Right lobe of liver (tissue), 6 donors: ENCODE results near the gene CSPG5. TPM values are rescaled to one million over a fixed set of nuclear protein-coding genes. Genes with fewer than 3 reads are reported as not detected.

Source experiments
- ATAC-seq, 4 donors: fragments of 200-7000 bp; cut with Tn5 transposase; one replicate each; pipeline ENCODE4 v1.9.1; 2020; ENCODE audit warnings: mild to moderate bottlenecking in 4 of 4, moderate library complexity in 4 of 4
- DNase-seq, 3 donors: peaks; one replicate each; pipeline ENCODE4 v3.0.0-alpha.2; 2020
- H3K27ac ChIP-seq, 3 donors: fragments of 200-600 bp; one replicate each; pipeline ENCODE4 v1.8.0; 2022
- H3K27me3 ChIP-seq, 2 donors: fragments of 200-600 bp; one replicate each; pipeline ENCODE4 v1.8.0; 2022
- H3K36me3 ChIP-seq, 4 donors: fragments of 200-600 bp; sonication (generic) in 1 of 4; one replicate each; pipeline versions ENCODE4 v1.5.1 to v1.8.0; 2017 to 2022; ENCODE audit warnings: control low read depth in 1 of 4
- H3K4me1 ChIP-seq, 4 donors: fragments of 200-600 bp; sonication (generic) in 1 of 4; one replicate each; pipeline versions ENCODE4 v1.5.1 to v1.8.0; 2017 to 2022; ENCODE audit warnings: control low read depth in 1 of 4
- H3K4me3 ChIP-seq, 3 donors: fragments of 200-600 bp; one replicate each; pipeline ENCODE4 v1.8.0; 2022
- H3K9me3 ChIP-seq, 4 donors: fragments of 200-600 bp; sonication (generic) in 1 of 4; one replicate each; pipeline versions ENCODE4 v1.5.1 to v1.8.0; 2017 to 2022; ENCODE audit warnings: control low read depth in 1 of 4
- POLR2A ChIP-seq: fragments of 450-650 bp; IDR thresholded peaks from one replicate; pipeline ENCODE4 v1.6.1; 2017; ENCODE audit warnings: antibody characterized with exemption, mild to moderate bottlenecking
- WGBS: methylation state at CpG from one replicate; pipeline ENCODE4 v1.1.6; 2018; ENCODE audit warnings: low coverage, low lambda C conversion rate; ENCODE audit not compliant: insufficient coverage; ENCODE audit errors: missing lambda C conversion rate; 5-methylcytosine and 5-hydroxymethylcytosine counted together
- intact Hi-C, 2 donors: fragments of 100-400 bp; cut with DNase I; formaldehyde crosslinking; loops; one replicate each; pipeline versions ENCODE4 v1.11.2 to v1.14.1; 2022
- total RNA-seq, 6 experiments: library from RNA; depleted of rRNA in 2 of 6; stranded (reverse); fragments of >200 nt in 2 of 6; fragmentation: NEBNext Ultra II Directional in 3 of 6; extraction: Animal tissue kit (Norgen Biotek cat#: 25700) in 3 of 6; gene quantifications; one replicate each; pipeline versions ENCODE4 v1.1.0 to v1.2.4, GENCODE V29; 2016 to 2023
- TF ChIP-seq, protein P1 (sequence below), 4 donors: fragments of 200-600 bp in 3 of 4; fragments of 450-650 bp in 1 of 4; IDR thresholded peaks; one replicate each; pipeline versions ENCODE4 v1.5.1 to v1.8.0; 2016 to 2022; ENCODE audit warnings: antibody characterized with exemption in 4 of 4, mild to moderate bottlenecking in 2 of 4
- donor health status: DM: no; HTN: yes; CAD: no.
- donor health status: DM: no; HTN: no; CAD: no.
- donor health status: DM: no; HTN: no; CAD: no.
- donor health status: DM: no; HTN: yes; CAD: no.
- donor health status: DM: no; HTN: yes; CAD: no.

The CSPG5 gene
- total RNA-seq, 6 experiments from 2014 or later: 0.18 to 0.39 (median 0.25) TPM; not detected in 1

DNA sequence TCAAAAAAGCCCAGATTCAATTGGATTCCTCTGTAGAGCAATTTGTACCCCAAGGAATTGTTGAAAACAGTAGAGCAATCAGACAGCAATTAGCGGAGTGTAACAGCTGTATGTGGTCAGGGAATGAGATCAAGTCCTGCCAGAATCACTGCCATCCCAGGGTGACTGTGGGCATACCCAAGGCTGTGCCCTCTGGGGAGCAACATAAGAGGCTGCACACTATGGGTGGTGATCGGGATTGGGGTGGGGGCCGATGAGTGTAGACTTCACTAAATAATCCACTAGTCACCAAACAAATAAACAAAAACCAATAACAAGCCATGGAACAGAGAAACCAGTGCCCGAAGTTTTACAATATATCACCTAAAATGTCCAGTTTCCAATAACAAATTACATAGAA is 53.0 kb downstream of the CSPG5 start:
- H3K4me3 ChIP-seq: no peak overlapping the region
- H3K36me3 ChIP-seq: no peaks in the 10 kb centered on the region
- TF ChIP-seq, protein P1, sequence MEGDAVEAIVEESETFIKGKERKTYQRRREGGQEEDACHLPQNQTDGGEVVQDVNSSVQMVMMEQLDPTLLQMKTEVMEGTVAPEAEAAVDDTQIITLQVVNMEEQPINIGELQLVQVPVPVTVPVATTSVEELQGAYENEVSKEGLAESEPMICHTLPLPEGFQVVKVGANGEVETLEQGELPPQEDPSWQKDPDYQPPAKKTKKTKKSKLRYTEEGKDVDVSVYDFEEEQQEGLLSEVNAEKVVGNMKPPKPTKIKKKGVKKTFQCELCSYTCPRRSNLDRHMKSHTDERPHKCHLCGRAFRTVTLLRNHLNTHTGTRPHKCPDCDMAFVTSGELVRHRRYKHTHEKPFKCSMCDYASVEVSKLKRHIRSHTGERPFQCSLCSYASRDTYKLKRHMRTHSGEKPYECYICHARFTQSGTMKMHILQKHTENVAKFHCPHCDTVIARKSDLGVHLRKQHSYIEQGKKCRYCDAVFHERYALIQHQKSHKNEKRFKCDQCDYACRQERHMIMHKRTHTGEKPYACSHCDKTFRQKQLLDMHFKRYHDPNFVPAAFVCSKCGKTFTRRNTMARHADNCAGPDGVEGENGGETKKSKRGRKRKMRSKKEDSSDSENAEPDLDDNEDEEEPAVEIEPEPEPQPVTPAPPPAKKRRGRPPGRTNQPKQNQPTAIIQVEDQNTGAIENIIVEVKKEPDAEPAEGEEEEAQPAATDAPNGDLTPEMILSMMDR (IDR thresholded peaks at IDR 0.05): no peak
- TF ChIP-seq POLR2A: no peak
- ATAC-seq: no peak
- H3K27me3 ChIP-seq: no peaks in the 10 kb centered on the region
- WGBS: 82% methylated on average over 4 of the region's 4 CpGs
- no peaks in the 10 kb centered on the region for H3K9me3 ChIP-seq
- intact Hi-C loops: loop anchor here in 1 of 2 donors (10.0 kb wide), 1 partner anchor 269 kb away; no protein-coding TSS in a partner anchor
- DNase-seq: no peak
- no peak overlapping the region for H3K27ac ChIP-seq
- no peaks in the 10 kb centered on the region for H3K4me1 ChIP-seq

- ATAC-seq (no peak), DNase-seq (no peak)
- no peak overlapping the region for H3K4me3 ChIP-seq
- intact Hi-C loops: loop anchor here (5.0 to 10.0 kb wide), 2 partner anchors 269 to 271 kb away; no protein-coding TSS in a partner anchor
- no peak for TF ChIP-seq POLR2A
- TF ChIP-seq, protein P1 (IDR thresholded peaks at IDR 0.05): no peak
- H3K27me3 ChIP-seq: no peaks in the 10 kb centered on the region
- no peaks in the 10 kb centered on the region for H3K36me3 ChIP-seq
- H3K27ac ChIP-seq: no peak overlapping the region
- WGBS: 63% methylated on average over 4 of the region's 4 CpGs
- no peaks in the 10 kb centered on the region for H3K9me3 ChIP-seq
- H3K4me1 ChIP-seq: no peaks in the 10 kb centered on the region
Observed at GRCh38 chr3:47523310-47524073, 55.2 kb downstream of the CSPG5 start.

DNA sequence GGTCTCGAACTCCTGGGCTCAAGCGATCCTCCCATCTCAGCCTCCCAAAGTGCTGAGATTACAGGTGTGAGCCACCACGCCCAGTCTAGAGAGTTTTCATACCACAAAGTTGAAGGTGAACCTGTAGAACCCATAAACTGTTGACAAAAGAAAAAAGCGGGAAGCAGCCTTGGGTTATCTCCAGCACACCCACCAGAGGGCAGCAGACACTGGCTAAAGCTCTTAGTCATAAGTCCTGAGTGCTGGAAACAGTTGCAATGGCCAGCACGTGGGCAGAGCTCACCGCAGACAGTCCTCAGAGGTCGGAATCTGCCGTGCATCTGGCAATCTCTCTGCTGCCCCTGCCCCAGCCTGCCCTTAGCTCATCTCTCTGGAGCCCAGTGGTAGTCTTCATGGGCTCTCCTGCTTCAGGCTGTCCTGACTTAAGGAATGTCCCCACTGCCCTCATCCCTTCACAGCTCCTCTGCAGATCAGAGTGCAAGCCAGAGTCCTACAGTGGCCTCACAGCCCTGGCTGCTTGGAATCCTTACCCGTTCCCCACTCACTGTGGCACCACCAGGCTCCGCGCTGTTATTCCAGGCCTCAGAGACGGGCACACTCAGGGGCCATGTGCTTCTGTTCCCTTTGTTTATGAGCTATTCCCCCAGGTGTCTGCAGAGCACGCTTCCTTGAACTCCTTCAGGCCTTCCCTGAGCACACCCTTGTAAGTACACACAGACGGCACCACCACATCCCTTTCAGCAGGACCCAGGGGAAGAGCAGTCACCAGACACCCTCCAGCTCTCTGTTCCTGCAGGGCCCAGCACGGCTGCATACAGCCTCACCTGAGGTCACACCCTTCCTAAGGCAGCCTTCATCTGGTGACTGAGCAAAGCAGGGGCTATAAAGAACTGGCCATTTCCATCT is 56.3 kb downstream of the CSPG5 start:
- Histone ChIP-seq H3K36me3 (no peaks in the 10 kb centered on the region), H3K4me1 (no peaks in the 10 kb centered on the region), H3K27ac (no peak overlapping the region), H3K9me3 (no peaks in the 10 kb centered on the region), H3K4me3 (no peak overlapping the region), H3K27me3 (no peaks in the 10 kb centered on the region)
- WGBS: 39% methylated on average over 5 of the region's 15 CpGs
- DNase-seq: peak; percentile 80 to 83 (median 82)
- intact Hi-C loops: loop anchor here (5.0 to 10.0 kb wide), 2 partner anchors 270 to 272 kb away; no protein-coding TSS in a partner anchor
- peak; percentile 99 to 100 (median 100) for ATAC-seq
- TF ChIP-seq POLR2A: no peak
- TF ChIP-seq, protein P1 (IDR thresholded peaks at IDR 0.05): peak; percentile 84 to 95 (median 90)

- DNase-seq (no peak), ATAC-seq (no peak)
- Histone ChIP-seq H3K9me3 (no peaks in the 10 kb centered on the region), H3K36me3 (no peaks in the 10 kb centered on the region), H3K27ac (no peak overlapping the region), H3K4me1 (no peaks in the 10 kb centered on the region), H3K4me3 (no peak overlapping the region), H3K27me3 (no peaks in the 10 kb centered on the region)
- intact Hi-C loops: loop anchor here (5.0 to 10.0 kb wide), 2 partner anchors 272 to 274 kb away; no protein-coding TSS in a partner anchor
- no peak for TF ChIP-seq POLR2A
- TF ChIP-seq, protein P1 (IDR thresholded peaks at IDR 0.05): no peak
Observed at GRCh38 chr3:47520756-47521155, 57.9 kb downstream of the CSPG5 start.
